Thymus (tissue), 11 donors: ENCODE measurements around the gene DOCK3. TPM values are rescaled to one million over a fixed set of nuclear protein-coding genes. Genes with fewer than 3 reads are reported as not detected.
"Not testable (repeated sequence)": the region's sequence is repeated elsewhere in the genome, so short reads cannot be mapped to it uniquely, and the experiment has no call there.

Experiments
- DNase-seq, 9 donors: peaks; one replicate each; pipeline ENCODE4 v3.0.0-alpha.2; 2013; ENCODE audit warnings: low spot score in 9 of 9, low read depth in 6 of 9, missing footprints in 1 of 9
- H3K27ac ChIP-seq, 2 donors: one replicate each; pipeline ENCODE4 v1.5.1; 2013; ENCODE audit warnings: control low read depth in 1 of 2, low read depth in 1 of 2, low read length in 1 of 2, mild to moderate bottlenecking in 1 of 2, moderate library complexity in 1 of 2
- H3K27me3 ChIP-seq, 2 donors: one replicate each; pipeline ENCODE4 v1.5.1; 2013; ENCODE audit warnings: low read length in 1 of 2; ENCODE audit not compliant: control insufficient read depth in 2 of 2, insufficient read depth in 1 of 2
- H3K36me3 ChIP-seq, 2 donors: one replicate each; pipeline ENCODE4 v1.5.1; 2013; ENCODE audit warnings: low read length in 1 of 2, mild to moderate bottlenecking in 1 of 2, moderate library complexity in 1 of 2; ENCODE audit not compliant: control insufficient read depth in 2 of 2, insufficient read depth in 2 of 2
- H3K4me1 ChIP-seq, 2 donors: one replicate each; pipeline ENCODE4 v1.5.1; 2013; ENCODE audit warnings: low read length in 2 of 2; ENCODE audit not compliant: control insufficient read depth in 2 of 2, insufficient read depth in 2 of 2
- H3K4me3 ChIP-seq, 2 donors: one replicate each; pipeline ENCODE4 v1.5.1; 2013; ENCODE audit warnings: low read length in 2 of 2, control low read depth in 1 of 2, mild to moderate bottlenecking in 1 of 2
- H3K9me3 ChIP-seq, 2 donors: one replicate each; pipeline ENCODE4 v1.5.1; 2013; ENCODE audit warnings: low read length in 1 of 2, mild to moderate bottlenecking in 1 of 2; ENCODE audit not compliant: control insufficient read depth in 2 of 2, insufficient read depth in 1 of 2
- WGBS: extraction: QIAGEN DNeasy Blood & Tissue Kit; methylation state at CpG from one replicate; pipeline ENCODE4 v1.1.7; 2013; 5-methylcytosine and 5-hydroxymethylcytosine counted together
- polyA plus RNA-seq: library from polyadenylated mRNA; stranded (reverse); fragments of 200-250 nt; gene quantifications from one replicate; pipeline ENCODE4 v1.2.3, GENCODE V29; 2013
- total RNA-seq: library from RNA; stranded (reverse); fragments of 120-200 nt; gene quantifications from one replicate; pipeline ENCODE4 v1.2.4, GENCODE V29; 2013
- donor health status: healthy.

The DOCK3 gene
- total and polyA plus RNA-seq, 2 donors: 0.05 to 0.21 TPM

GRCh38 chr3:50817756-50818529 is 143.2 kb downstream of the DOCK3 start:
- H3K27me3 ChIP-seq: no peaks in the 10 kb centered on the region
- DNase-seq: no peak
- no peaks in the 10 kb centered on the region for H3K4me1 ChIP-seq
- no peak overlapping the region for H3K4me3 ChIP-seq
- H3K27ac ChIP-seq: no peak overlapping the region
- WGBS: 58% methylated on average over 3 of the region's 3 CpGs
- no peaks in the 10 kb centered on the region for H3K36me3 ChIP-seq
- H3K9me3 ChIP-seq: no peaks in the 10 kb centered on the region

- H3K27ac ChIP-seq: no peak overlapping the region
- DNase-seq: no peak
- H3K36me3 ChIP-seq: no peaks in the 10 kb centered on the region
- 98% methylated on average over 5 of the region's 5 CpGs for WGBS
- H3K4me1 ChIP-seq: no peaks in the 10 kb centered on the region
- H3K27me3 ChIP-seq: no peaks in the 10 kb centered on the region
- H3K4me3 ChIP-seq: no peak overlapping the region
- H3K9me3 ChIP-seq: no peaks in the 10 kb centered on the region
Observed at GRCh38 chr3:50819882-50820281, 145.2 kb downstream of the DOCK3 start.

GRCh38 chr3:50825841-50826240 is 151.1 kb downstream of the DOCK3 start:
- Histone ChIP-seq H3K9me3 (no peaks in the 10 kb centered on the region), H3K4me1 (no peaks in the 10 kb centered on the region), H3K27me3 (no peaks in the 10 kb centered on the region), H3K36me3 (no peaks in the 10 kb centered on the region), H3K4me3 (no peak overlapping the region), H3K27ac (no peak overlapping the region)
- no peak for DNase-seq
- 87% methylated on average over 1 of the region's 1 CpG for WGBS

GRCh38 chr3:50830451-50830850 is 155.7 kb downstream of the DOCK3 start:
- no peak overlapping the region for H3K27ac ChIP-seq
- H3K36me3 ChIP-seq: no peaks in the 10 kb centered on the region
- no peak for DNase-seq
- H3K4me1 ChIP-seq: no peaks in the 10 kb centered on the region
- H3K27me3 ChIP-seq: no peaks in the 10 kb centered on the region
- no peak overlapping the region for H3K4me3 ChIP-seq
- WGBS: 94% methylated on average over 3 of the region's 3 CpGs
- no peaks in the 10 kb centered on the region for H3K9me3 ChIP-seq

DNA sequence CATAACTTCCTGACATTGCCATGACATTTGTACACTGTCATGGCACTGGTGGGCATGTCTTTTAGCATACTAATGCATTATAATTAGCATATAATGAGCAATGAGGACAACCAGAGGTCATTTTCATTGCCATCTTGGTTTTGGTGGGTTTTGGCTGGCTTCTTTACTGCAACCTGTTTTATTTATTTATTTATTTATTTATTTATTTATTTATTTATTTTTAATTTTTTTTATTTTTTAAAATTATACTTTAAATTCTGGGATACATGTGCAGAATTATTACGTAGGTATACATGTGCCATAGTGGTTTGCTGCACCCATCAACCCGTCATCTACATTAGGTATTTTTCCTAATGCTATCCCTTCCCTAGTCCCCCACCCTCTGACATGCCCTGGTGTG is 156.3 kb downstream of the DOCK3 start:
- H3K4me3 ChIP-seq, DNase-seq, H3K9me3 ChIP-seq, H3K27me3 ChIP-seq, H3K27ac ChIP-seq, H3K4me1 ChIP-seq, H3K36me3 ChIP-seq: not testable (repeated sequence)
- WGBS: over 99% methylated on average over 2 of the region's 2 CpGs

DNA sequence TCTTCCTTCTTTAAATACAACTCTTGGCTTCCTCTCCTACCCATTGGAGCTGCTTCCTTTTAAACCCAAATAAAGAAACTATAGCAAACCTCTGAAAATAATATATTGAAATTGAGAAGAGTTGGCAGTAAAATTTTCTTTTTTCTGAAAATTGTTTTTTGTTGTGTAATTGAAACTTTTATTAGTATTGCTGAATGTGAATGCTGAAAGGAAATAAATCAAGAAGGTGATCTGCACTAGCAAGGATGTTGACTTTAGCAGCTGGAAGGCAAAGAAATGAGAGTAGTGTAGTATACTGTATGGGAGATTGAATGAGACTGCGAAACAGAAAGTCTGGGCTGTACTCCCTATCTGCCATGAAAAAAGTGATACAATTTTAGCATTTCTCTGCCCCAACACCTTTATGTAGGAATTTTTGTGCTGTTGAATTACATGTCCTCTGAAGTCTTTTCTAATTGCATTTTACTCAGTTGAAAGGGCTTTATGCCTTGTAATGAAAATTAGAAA is 166.3 kb downstream of the DOCK3 start:
- no peak for DNase-seq
- no peak overlapping the region for H3K27ac ChIP-seq
- H3K9me3 ChIP-seq: no peaks in the 10 kb centered on the region
- no peaks in the 10 kb centered on the region for H3K27me3 ChIP-seq
- H3K4me1 ChIP-seq: no peaks in the 10 kb centered on the region
- 100% methylated on average over 1 of the region's 1 CpG for WGBS
- no peaks in the 10 kb centered on the region for H3K36me3 ChIP-seq
- H3K4me3 ChIP-seq: no peak overlapping the region

DNA sequence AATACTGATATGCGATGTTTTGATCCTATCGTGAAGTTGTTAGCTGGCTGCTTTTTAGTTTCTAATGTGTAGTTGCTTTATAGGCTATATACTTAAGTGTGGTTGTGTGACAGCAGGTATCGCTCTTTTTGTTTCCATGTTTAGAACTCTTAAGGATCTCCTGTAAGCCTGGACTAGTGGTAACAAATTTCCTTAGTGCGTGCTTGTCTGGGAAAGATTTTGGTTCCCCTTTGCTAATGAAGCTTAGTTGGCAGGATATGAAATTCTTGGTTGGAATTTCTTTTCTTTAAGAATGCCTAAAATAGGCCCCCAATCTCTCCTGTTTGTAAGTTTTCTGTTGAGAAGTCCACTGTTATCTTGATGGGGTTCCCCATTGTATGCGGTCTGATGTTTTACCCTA is 173.6 kb downstream of the DOCK3 start:
- Histone ChIP-seq H3K9me3 (peaks cover 0 to 2% of the 10 kb centered on the region in 2 donors), H3K27me3 (no peaks in the 10 kb centered on the region), H3K4me3 (no peak overlapping the region), H3K27ac (no peak overlapping the region), H3K4me1 (no peaks in the 10 kb centered on the region), H3K36me3 (no peaks in the 10 kb centered on the region)
- WGBS: 97% methylated on average over 5 of the region's 5 CpGs
- DNase-seq: no peak

DNA sequence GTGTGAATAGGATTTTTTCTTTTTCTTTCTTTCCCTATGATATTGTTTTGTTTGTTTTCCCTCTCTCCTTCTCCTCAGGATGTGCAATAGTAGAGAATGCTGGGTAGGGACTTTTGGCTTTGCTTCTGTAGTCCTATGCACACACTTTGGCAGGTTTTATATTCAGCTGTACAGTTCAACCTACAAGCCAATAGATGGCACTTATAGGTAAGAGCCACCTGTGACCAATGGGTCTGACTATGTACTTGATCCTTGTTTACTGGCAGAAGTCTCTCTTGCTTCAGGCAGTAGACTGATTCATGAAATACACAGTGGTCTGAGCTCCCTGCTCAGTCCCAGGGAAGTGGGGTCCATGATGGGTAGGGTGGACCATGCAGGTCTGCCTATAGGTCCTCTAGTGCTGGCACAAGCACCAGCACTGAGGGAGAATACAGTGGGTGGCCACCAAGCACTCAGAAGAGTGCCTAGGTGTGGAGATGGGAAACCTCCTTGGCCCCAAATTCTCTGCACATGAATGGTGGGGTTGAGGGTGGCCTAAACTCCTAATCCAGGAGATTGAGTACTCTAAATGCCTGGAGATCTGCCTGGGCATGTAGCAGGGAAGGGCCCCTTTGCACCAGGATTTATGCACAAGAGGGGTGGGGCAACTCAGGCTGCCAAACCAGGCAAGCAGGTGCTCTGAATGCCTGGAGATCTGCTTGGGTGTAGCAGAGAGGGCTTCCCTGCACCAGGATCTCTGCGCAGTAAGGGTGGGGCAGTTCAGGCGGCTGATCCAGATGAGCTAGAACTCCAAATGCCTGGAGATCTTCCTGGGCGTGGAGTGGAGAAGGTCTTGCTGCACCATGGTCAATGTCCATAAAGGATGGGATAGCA is 176.1 kb downstream of the DOCK3 start:
- Histone ChIP-seq H3K4me3 (no peak overlapping the region), H3K4me1 (no peaks in the 10 kb centered on the region), H3K27me3 (no peaks in the 10 kb centered on the region), H3K36me3 (no peaks in the 10 kb centered on the region), H3K9me3 (peaks cover 0 to 2% of the 10 kb centered on the region in 2 donors), H3K27ac (no peak overlapping the region)
- DNase-seq: no peak
- WGBS: 93% methylated on average over 3 of the region's 3 CpGs

DNA sequence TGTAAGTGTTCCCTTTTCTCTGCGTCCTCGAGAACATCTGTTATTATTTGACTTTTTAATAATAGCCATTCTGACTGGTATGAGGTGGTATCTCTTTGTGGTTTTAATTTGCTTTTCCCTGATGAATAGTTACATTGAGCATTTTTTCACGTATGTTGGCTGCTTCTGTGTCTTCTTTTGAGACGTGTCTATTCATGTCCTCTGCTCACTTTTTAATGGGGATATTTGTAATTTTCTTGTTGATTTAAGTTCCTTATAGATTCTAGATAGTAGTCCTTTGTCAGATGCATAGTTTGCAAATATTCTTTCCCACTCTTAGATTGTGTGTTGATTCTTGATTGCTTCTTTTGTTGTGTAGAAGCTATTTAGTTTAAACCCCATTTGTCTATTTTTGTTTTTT is 179.2 kb downstream of the DOCK3 start:
- 93% methylated on average over 4 of the region's 4 CpGs for WGBS
- H3K27ac ChIP-seq: no peak overlapping the region
- H3K36me3 ChIP-seq: no peaks in the 10 kb centered on the region
- H3K4me3 ChIP-seq: no peak overlapping the region
- H3K4me1 ChIP-seq: no peaks in the 10 kb centered on the region
- DNase-seq: no peak
- H3K9me3 ChIP-seq: peaks cover 0 to 2% of the 10 kb centered on the region in 2 donors
- H3K27me3 ChIP-seq: no peaks in the 10 kb centered on the region
